RWPE2 (cell line): Measurements from ENCODE around the gene MMP2.

Experiments
- ATAC-seq: fragments of 200-7000 bp; cut with Tn5 transposase; 3 replicates; pipeline ENCODE4 v1.9.1; 2021; ENCODE audit warnings: low read depth
- DNase-seq: peaks from one replicate; pipeline ENCODE4 v3.0.0-alpha.2; 2020; ENCODE audit warnings: low spot score
- H3K27ac ChIP-seq: fragments of 450-650 bp; 2 replicates; pipeline ENCODE4 v1.5.1; 2017; ENCODE audit warnings: mild to moderate bottlenecking; ENCODE audit not compliant: poor library complexity, severe bottlenecking
- H3K27me3 ChIP-seq: fragments of 250-450 bp; sonication (Bioruptor Pico); 2 replicates; pipeline ENCODE4 v1.5.1; 2021; ENCODE audit warnings: mild to moderate bottlenecking, moderate library complexity; ENCODE audit not compliant: insufficient read depth, poor library complexity, severe bottlenecking
- H3K36me3 ChIP-seq: fragments of 250-450 bp; sonication (Bioruptor Pico); 2 replicates; pipeline ENCODE4 v1.5.1; 2020; ENCODE audit warnings: low read depth, mild to moderate bottlenecking, moderate library complexity
- H3K4me1 ChIP-seq: fragments of 250-450 bp; sonication (Bioruptor Pico); 2 replicates; pipeline ENCODE4 v1.5.1; 2021; ENCODE audit warnings: mild to moderate bottlenecking, moderate library complexity; ENCODE audit not compliant: insufficient read depth, poor library complexity, severe bottlenecking
- H3K4me3 ChIP-seq: fragments of 250-450 bp; sonication (Bioruptor Pico); 2 replicates; pipeline ENCODE4 v1.5.1; 2021; ENCODE audit warnings: mild to moderate bottlenecking, moderate library complexity; ENCODE audit not compliant: severe bottlenecking
- H3K9me3 ChIP-seq: fragments of 250-450 bp; sonication (Bioruptor Pico); 2 replicates; pipeline ENCODE4 v1.5.1; 2021; ENCODE audit warnings: mild to moderate bottlenecking, moderate library complexity; ENCODE audit not compliant: severe bottlenecking
- TF ChIP-seq, protein P1 (sequence below): fragments of 450-650 bp; IDR thresholded peaks from one replicate; pipeline ENCODE4 v1.5.1; 2017; ENCODE audit warnings: mild to moderate bottlenecking, moderate library complexity; ENCODE audit not compliant: poor library complexity, severe bottlenecking

Gene MMP2

DNA sequence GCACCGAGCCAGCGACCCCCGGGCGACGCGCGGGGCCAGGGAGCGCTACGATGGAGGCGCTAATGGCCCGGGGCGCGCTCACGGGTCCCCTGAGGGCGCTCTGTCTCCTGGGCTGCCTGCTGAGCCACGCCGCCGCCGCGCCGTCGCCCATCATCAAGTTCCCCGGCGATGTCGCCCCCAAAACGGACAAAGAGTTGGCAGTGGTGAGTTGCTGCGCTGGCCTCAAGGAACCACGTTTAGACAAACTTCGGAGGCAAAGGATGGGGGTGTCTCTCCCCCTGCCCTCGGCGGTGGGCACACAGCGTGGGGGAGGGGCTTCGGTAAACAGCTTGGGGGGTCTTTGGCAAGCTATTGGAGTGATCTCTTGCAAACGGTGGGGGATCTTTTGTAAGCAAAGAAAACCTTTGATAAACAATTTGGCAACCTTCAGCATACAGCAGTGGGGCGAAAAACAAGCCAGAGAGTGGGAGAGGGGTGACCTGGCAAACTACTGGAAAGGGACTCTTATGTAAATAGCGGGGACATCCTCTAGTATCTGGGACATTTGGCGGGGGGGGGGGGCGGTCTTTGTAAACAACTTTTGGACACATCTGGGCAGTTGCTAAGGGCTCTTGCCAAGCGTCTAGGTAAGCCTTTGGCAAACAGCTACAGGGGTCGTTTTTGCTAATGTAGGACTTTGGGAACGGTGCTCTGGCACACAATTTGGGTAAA is 587 bp downstream of the MMP2 start:
- peaks cover 2% of the 10 kb centered on the region for H3K4me1 ChIP-seq
- H3K9me3 ChIP-seq: no peaks in the 10 kb centered on the region
- no peaks in the 10 kb centered on the region for H3K27me3 ChIP-seq
- peak; percentile 32 for ATAC-seq
- H3K36me3 ChIP-seq: no peaks in the 10 kb centered on the region
- H3K4me3 ChIP-seq: peak overlapping the region; percentile 35
- H3K27ac ChIP-seq: no peak overlapping the region
- TF ChIP-seq, protein P1, sequence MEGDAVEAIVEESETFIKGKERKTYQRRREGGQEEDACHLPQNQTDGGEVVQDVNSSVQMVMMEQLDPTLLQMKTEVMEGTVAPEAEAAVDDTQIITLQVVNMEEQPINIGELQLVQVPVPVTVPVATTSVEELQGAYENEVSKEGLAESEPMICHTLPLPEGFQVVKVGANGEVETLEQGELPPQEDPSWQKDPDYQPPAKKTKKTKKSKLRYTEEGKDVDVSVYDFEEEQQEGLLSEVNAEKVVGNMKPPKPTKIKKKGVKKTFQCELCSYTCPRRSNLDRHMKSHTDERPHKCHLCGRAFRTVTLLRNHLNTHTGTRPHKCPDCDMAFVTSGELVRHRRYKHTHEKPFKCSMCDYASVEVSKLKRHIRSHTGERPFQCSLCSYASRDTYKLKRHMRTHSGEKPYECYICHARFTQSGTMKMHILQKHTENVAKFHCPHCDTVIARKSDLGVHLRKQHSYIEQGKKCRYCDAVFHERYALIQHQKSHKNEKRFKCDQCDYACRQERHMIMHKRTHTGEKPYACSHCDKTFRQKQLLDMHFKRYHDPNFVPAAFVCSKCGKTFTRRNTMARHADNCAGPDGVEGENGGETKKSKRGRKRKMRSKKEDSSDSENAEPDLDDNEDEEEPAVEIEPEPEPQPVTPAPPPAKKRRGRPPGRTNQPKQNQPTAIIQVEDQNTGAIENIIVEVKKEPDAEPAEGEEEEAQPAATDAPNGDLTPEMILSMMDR: no peak
- DNase-seq: no peak

DNA sequence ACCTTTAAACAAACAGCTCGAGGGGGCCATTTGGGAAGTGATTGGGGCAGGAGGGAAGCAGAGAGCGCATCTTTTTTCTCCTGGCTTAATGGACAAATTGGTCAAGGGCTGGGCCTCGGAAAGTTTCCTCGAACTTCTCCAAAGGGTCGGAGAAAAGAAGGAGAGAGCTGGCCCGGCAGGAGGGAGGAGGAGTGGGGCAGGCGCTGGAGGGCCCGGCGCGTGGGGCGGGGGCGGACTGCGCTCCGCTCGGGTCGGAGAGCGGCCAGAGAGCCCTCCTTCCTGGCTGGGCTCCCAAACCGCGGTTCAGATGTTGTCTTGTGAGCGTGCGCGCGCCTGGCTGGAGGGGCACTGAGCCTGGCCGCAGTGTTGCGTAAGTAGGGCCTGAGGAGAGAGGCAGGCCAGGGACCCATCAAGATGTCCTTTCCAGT is 1.2 kb downstream of the MMP2 start:
- no peaks in the 10 kb centered on the region for H3K36me3 ChIP-seq
- peak; percentile 74 for ATAC-seq
- peaks cover 2% of the 10 kb centered on the region for H3K4me1 ChIP-seq
- TF ChIP-seq, protein P1: no peak
- H3K27ac ChIP-seq: no peak overlapping the region
- H3K27me3 ChIP-seq: no peaks in the 10 kb centered on the region
- peak overlapping the region; percentile 35 for H3K4me3 ChIP-seq
- no peaks in the 10 kb centered on the region for H3K9me3 ChIP-seq
- DNase-seq: no peak

GRCh38 chr16:55481023-55481422 is 2.0 kb downstream of the MMP2 start:
- DNase-seq (no peak), ATAC-seq (no peak)
- no peaks in the 10 kb centered on the region for H3K9me3 ChIP-seq
- peaks cover 2% of the 10 kb centered on the region for H3K4me1 ChIP-seq
- H3K27me3 ChIP-seq: no peaks in the 10 kb centered on the region
- H3K36me3 ChIP-seq: no peaks in the 10 kb centered on the region
- TF ChIP-seq, protein P1: no peak
- no peak overlapping the region for H3K4me3 ChIP-seq
- H3K27ac ChIP-seq: no peak overlapping the region

DNA sequence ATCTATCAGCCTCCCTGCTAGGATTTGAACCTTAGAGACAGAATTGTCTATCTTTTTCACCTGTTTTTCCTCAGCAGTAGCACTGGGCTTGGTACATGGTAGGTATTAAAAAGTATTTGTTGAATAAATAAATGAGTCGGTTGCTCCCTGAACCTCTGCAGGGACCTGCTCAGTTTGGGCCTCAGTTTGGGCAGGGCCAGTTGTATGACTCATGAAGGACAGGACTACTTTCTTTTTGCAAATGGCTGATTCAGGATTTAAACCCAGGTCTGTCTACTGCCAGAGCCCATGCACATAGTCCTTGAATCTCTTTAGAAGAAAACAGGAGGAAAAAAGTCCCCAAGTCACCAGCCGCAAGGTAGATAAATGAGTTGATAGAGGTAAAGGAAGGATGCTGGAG is 3.1 kb downstream of the MMP2 start:
- no peaks in the 10 kb centered on the region for H3K9me3 ChIP-seq
- H3K4me1 ChIP-seq: peaks cover 2% of the 10 kb centered on the region
- H3K4me3 ChIP-seq: no peak overlapping the region
- DNase-seq: no peak
- H3K27me3 ChIP-seq: no peaks in the 10 kb centered on the region
- TF ChIP-seq, protein P1: no peak
- ATAC-seq: no peak
- H3K27ac ChIP-seq: no peak overlapping the region
- H3K36me3 ChIP-seq: no peaks in the 10 kb centered on the region
